ENCODE measurements around the gene CNTN4.

CNTN4 gene

GRCh38 chr3:2921903-2922302, 823.2 kb downstream of the CNTN4 start:
- Histone ChIP-seq H3K9me3 (ENCODE audit: control insufficient read depth in 1 of 2, low read length in 2 of 2) (peaks cover 0 to 2% of the 10 kb centered on the region in 2 donors), H3K27me3 (ENCODE audit: low read depth, low read length) (no peaks in the 10 kb centered on the region), H3K36me3 (ENCODE audit: control insufficient read depth in 1 of 2, insufficient read depth in 2 of 2, low read length in 2 of 2) (no peaks in the 10 kb centered on the region), H3K4me1 (ENCODE audit: control insufficient read depth in 1 of 2, insufficient read depth in 2 of 2, low read length in 2 of 2) (no peaks in the 10 kb centered on the region), H3K27ac (ENCODE audit: low read length) (no peak overlapping the region), H3K4me3 (ENCODE audit: low read depth in 1 of 2, low read length in 2 of 2) (no peak overlapping the region)

DNA sequence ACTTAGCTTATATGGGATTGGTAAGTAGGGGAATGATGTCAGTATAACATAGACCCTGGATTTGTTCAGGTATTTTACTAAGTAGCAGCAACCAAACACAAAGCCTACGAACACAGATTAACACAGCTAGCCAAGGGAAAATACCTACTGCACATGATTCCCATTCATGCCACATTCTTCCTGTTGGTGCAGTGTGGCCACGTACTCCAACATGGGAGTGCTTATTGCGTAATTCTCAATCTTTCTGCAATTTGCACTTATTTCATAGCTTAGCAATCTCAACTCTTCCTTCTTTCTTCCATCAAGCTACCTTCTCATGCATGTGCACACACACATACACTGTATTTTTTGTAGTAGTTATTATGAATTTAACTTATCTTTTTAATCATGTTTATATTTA, 824.7 kb downstream of the CNTN4 start:
- H3K27ac ChIP-seq (ENCODE audit: low read length) = no peak overlapping the region
- H3K9me3 ChIP-seq (ENCODE audit: control insufficient read depth in 1 of 2, low read length in 2 of 2) = peaks cover 0 to 2% of the 10 kb centered on the region in 2 donors
- no peaks in the 10 kb centered on the region for H3K27me3 ChIP-seq (ENCODE audit: low read depth, low read length)
- H3K4me3 ChIP-seq (ENCODE audit: low read depth in 1 of 2, low read length in 2 of 2) = no peak overlapping the region
- no peaks in the 10 kb centered on the region for H3K36me3 ChIP-seq (ENCODE audit: control insufficient read depth in 1 of 2, insufficient read depth in 2 of 2, low read length in 2 of 2)
- no peaks in the 10 kb centered on the region for H3K4me1 ChIP-seq (ENCODE audit: control insufficient read depth in 1 of 2, insufficient read depth in 2 of 2, low read length in 2 of 2)

DNA sequence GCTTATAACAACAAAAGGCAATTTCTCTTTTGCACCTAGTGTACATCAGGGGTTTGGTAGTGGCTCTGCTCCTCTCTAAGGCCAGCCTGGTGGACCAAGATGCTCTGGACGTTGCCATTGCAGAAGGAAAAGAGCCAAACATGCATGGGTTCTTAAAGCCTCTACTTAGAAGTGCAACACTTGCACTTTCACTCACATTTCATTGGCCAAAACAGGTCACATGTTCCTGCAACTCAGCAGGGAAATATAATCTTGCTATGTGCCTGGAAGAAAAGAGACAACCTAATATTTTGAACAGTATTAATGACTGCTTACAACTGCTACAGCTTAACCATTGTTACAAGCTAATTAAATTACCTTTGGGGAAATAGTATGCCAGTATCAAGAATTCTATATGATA, 828.6 kb downstream of the CNTN4 start:
- no peaks in the 10 kb centered on the region for H3K4me1 ChIP-seq (ENCODE audit: control insufficient read depth in 1 of 2, insufficient read depth in 2 of 2, low read length in 2 of 2)
- H3K36me3 ChIP-seq (ENCODE audit: control insufficient read depth in 1 of 2, insufficient read depth in 2 of 2, low read length in 2 of 2) = no peaks in the 10 kb centered on the region
- no peaks in the 10 kb centered on the region for H3K27me3 ChIP-seq (ENCODE audit: low read depth, low read length)
- no peak overlapping the region for H3K4me3 ChIP-seq (ENCODE audit: low read depth in 1 of 2, low read length in 2 of 2)
- H3K9me3 ChIP-seq (ENCODE audit: control insufficient read depth in 1 of 2, low read length in 2 of 2) = no peaks in the 10 kb centered on the region
- H3K27ac ChIP-seq (ENCODE audit: low read length) = no peak overlapping the region

- H3K27ac ChIP-seq (ENCODE audit: low read length) = no peak overlapping the region
- H3K36me3 ChIP-seq (ENCODE audit: control insufficient read depth in 1 of 2, insufficient read depth in 2 of 2, low read length in 2 of 2) = no peaks in the 10 kb centered on the region
- no peaks in the 10 kb centered on the region for H3K9me3 ChIP-seq (ENCODE audit: control insufficient read depth in 1 of 2, low read length in 2 of 2)
- H3K4me3 ChIP-seq (ENCODE audit: low read depth in 1 of 2, low read length in 2 of 2) = peak overlapping the region in 1 of 2 donors; percentile 2
- no peaks in the 10 kb centered on the region for H3K4me1 ChIP-seq (ENCODE audit: control insufficient read depth in 1 of 2, insufficient read depth in 2 of 2, low read length in 2 of 2)
- H3K27me3 ChIP-seq (ENCODE audit: low read depth, low read length) = no peaks in the 10 kb centered on the region
Observed at GRCh38 chr3:2929574-2929973, 830.9 kb downstream of the CNTN4 start.

- H3K4me3 ChIP-seq (ENCODE audit: low read depth in 1 of 2, low read length in 2 of 2) = no peak overlapping the region
- H3K4me1 ChIP-seq (ENCODE audit: control insufficient read depth in 1 of 2, insufficient read depth in 2 of 2, low read length in 2 of 2) = no peaks in the 10 kb centered on the region
- no peak overlapping the region for H3K27ac ChIP-seq (ENCODE audit: low read length)
- no peaks in the 10 kb centered on the region for H3K36me3 ChIP-seq (ENCODE audit: control insufficient read depth in 1 of 2, insufficient read depth in 2 of 2, low read length in 2 of 2)
- H3K27me3 ChIP-seq (ENCODE audit: low read depth, low read length) = no peaks in the 10 kb centered on the region
- H3K9me3 ChIP-seq (ENCODE audit: control insufficient read depth in 1 of 2, low read length in 2 of 2) = no peaks in the 10 kb centered on the region
Observed at GRCh38 chr3:2931265-2931664, 832.6 kb downstream of the CNTN4 start.

- Histone ChIP-seq H3K27me3 (ENCODE audit: low read depth, low read length) (no peaks in the 10 kb centered on the region), H3K9me3 (ENCODE audit: control insufficient read depth in 1 of 2, low read length in 2 of 2) (no peaks in the 10 kb centered on the region), H3K4me3 (ENCODE audit: low read depth in 1 of 2, low read length in 2 of 2) (no peak overlapping the region), H3K36me3 (ENCODE audit: control insufficient read depth in 1 of 2, insufficient read depth in 2 of 2, low read length in 2 of 2) (no peaks in the 10 kb centered on the region), H3K4me1 (ENCODE audit: control insufficient read depth in 1 of 2, insufficient read depth in 2 of 2, low read length in 2 of 2) (no peaks in the 10 kb centered on the region), H3K27ac (ENCODE audit: low read length) (no peak overlapping the region)
Observed at GRCh38 chr3:2934541-2934940, 835.9 kb downstream of the CNTN4 start.

GRCh38 chr3:2937055-2937454, 838.4 kb downstream of the CNTN4 start:
- H3K4me1 ChIP-seq (ENCODE audit: control insufficient read depth in 1 of 2, insufficient read depth in 2 of 2, low read length in 2 of 2) = no peaks in the 10 kb centered on the region
- no peaks in the 10 kb centered on the region for H3K9me3 ChIP-seq (ENCODE audit: control insufficient read depth in 1 of 2, low read length in 2 of 2)
- H3K4me3 ChIP-seq (ENCODE audit: low read depth in 1 of 2, low read length in 2 of 2) = no peak overlapping the region
- no peaks in the 10 kb centered on the region for H3K27me3 ChIP-seq (ENCODE audit: low read depth, low read length)
- no peak overlapping the region for H3K27ac ChIP-seq (ENCODE audit: low read length)
- H3K36me3 ChIP-seq (ENCODE audit: control insufficient read depth in 1 of 2, insufficient read depth in 2 of 2, low read length in 2 of 2) = no peaks in the 10 kb centered on the region

- H3K27me3 ChIP-seq (ENCODE audit: low read depth, low read length) = no peaks in the 10 kb centered on the region
- no peaks in the 10 kb centered on the region for H3K9me3 ChIP-seq (ENCODE audit: control insufficient read depth in 1 of 2, low read length in 2 of 2)
- H3K36me3 ChIP-seq (ENCODE audit: control insufficient read depth in 1 of 2, insufficient read depth in 2 of 2, low read length in 2 of 2) = no peaks in the 10 kb centered on the region
- H3K4me1 ChIP-seq (ENCODE audit: control insufficient read depth in 1 of 2, insufficient read depth in 2 of 2, low read length in 2 of 2) = no peaks in the 10 kb centered on the region
- no peak overlapping the region for H3K27ac ChIP-seq (ENCODE audit: low read length)
- no peak overlapping the region for H3K4me3 ChIP-seq (ENCODE audit: low read depth in 1 of 2, low read length in 2 of 2)
Observed at GRCh38 chr3:2937592-2937991, 838.9 kb downstream of the CNTN4 start.

DNA sequence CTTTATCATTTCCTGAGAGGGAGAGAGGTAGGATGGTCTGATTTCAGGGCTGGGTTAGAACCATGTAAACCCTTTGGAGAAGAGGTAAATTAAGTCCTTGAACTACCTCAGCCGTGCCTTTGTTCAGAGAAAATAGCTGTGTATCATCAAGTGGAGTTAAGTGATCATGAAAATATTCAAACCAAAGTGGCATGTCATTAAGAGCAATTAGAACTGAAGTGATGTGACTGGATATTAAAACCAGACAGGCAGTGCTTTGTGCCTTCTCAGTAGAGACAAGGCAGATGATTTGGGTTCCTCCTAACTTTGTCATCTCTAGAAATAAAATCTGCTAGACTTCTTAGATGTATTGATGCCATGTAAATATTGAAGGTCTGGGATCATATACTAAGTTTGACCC, 840.0 kb downstream of the CNTN4 start:
- Histone ChIP-seq H3K27ac (ENCODE audit: low read length) (no peak overlapping the region), H3K9me3 (ENCODE audit: control insufficient read depth in 1 of 2, low read length in 2 of 2) (no peaks in the 10 kb centered on the region), H3K4me1 (ENCODE audit: control insufficient read depth in 1 of 2, insufficient read depth in 2 of 2, low read length in 2 of 2) (no peaks in the 10 kb centered on the region), H3K36me3 (ENCODE audit: control insufficient read depth in 1 of 2, insufficient read depth in 2 of 2, low read length in 2 of 2) (no peaks in the 10 kb centered on the region), H3K27me3 (ENCODE audit: low read depth, low read length) (no peaks in the 10 kb centered on the region), H3K4me3 (ENCODE audit: low read depth in 1 of 2, low read length in 2 of 2) (no peak overlapping the region)

DNA sequence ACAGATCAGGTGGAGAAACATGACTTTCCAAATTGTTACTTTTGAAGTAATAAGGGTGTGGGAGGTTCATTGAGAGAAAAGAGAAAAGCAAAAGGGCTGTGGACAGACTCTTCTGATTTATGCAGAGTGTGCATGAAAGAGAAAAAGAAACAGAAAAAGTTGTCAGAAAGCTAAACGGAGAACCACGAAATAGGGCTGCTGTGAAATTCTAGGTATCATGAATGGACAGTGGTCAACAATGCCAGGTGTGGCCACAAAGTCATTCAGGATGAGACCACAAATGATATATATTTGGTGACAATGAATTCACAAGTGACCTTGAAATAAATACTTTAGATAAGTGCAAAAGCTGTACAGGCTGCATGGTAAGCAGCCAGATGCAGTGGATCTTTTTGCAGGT, 841.4 kb downstream of the CNTN4 start:
- Histone ChIP-seq H3K27ac (ENCODE audit: low read length) (no peak overlapping the region), H3K36me3 (ENCODE audit: control insufficient read depth in 1 of 2, insufficient read depth in 2 of 2, low read length in 2 of 2) (no peaks in the 10 kb centered on the region), H3K9me3 (ENCODE audit: control insufficient read depth in 1 of 2, low read length in 2 of 2) (no peaks in the 10 kb centered on the region), H3K4me1 (ENCODE audit: control insufficient read depth in 1 of 2, insufficient read depth in 2 of 2, low read length in 2 of 2) (no peaks in the 10 kb centered on the region), H3K27me3 (ENCODE audit: low read depth, low read length) (no peaks in the 10 kb centered on the region), H3K4me3 (ENCODE audit: low read depth in 1 of 2, low read length in 2 of 2) (no peak overlapping the region)

GRCh38 chr3:2944628-2945027, 846.0 kb downstream of the CNTN4 start:
- Histone ChIP-seq H3K4me3 (ENCODE audit: low read depth in 1 of 2, low read length in 2 of 2) (no peak overlapping the region), H3K27me3 (ENCODE audit: low read depth, low read length) (no peaks in the 10 kb centered on the region), H3K27ac (ENCODE audit: low read length) (no peak overlapping the region), H3K4me1 (ENCODE audit: control insufficient read depth in 1 of 2, insufficient read depth in 2 of 2, low read length in 2 of 2) (no peaks in the 10 kb centered on the region), H3K36me3 (ENCODE audit: control insufficient read depth in 1 of 2, insufficient read depth in 2 of 2, low read length in 2 of 2) (no peaks in the 10 kb centered on the region), H3K9me3 (ENCODE audit: control insufficient read depth in 1 of 2, low read length in 2 of 2) (no peaks in the 10 kb centered on the region)

GRCh38 chr3:2945121-2945520, 846.5 kb downstream of the CNTN4 start:
- Histone ChIP-seq H3K27ac (ENCODE audit: low read length) (no peak overlapping the region), H3K27me3 (ENCODE audit: low read depth, low read length) (no peaks in the 10 kb centered on the region), H3K9me3 (ENCODE audit: control insufficient read depth in 1 of 2, low read length in 2 of 2) (no peaks in the 10 kb centered on the region), H3K36me3 (ENCODE audit: control insufficient read depth in 1 of 2, insufficient read depth in 2 of 2, low read length in 2 of 2) (no peaks in the 10 kb centered on the region), H3K4me1 (ENCODE audit: control insufficient read depth in 1 of 2, insufficient read depth in 2 of 2, low read length in 2 of 2) (no peaks in the 10 kb centered on the region), H3K4me3 (ENCODE audit: low read depth in 1 of 2, low read length in 2 of 2) (no peak overlapping the region)
